Activated T-cell treated with anti-CD3 and anti-CD28 coated beads, Interleukin-2, amount 50 U/mL, for 4 hours (primary cell): ENCODE data around the gene ZDHHC1. TPM values are rescaled to one million over a fixed set of nuclear protein-coding genes. Genes with fewer than 3 reads are reported as not detected.
A peak's percentile ranks its signal among the peaks of the same experiment; 100 is the strongest.

Experiments used
- ATAC-seq, 2 donors: fragments of 200-7000 bp; cut with Tn5 transposase; one replicate each; pipeline ENCODE4 v1.10.0; 2021
- DNase-seq: peaks from one replicate; pipeline ENCODE4 v3.0.0-alpha.2; 2020
- H3K27me3 Mint-ChIP-seq: one replicate; pipeline ENCODE4 v1.8.0; 2021; ENCODE audit warnings: low read depth, mixed read lengths
- H3K36me3 Mint-ChIP-seq: one replicate; pipeline ENCODE4 v1.8.0; 2022; ENCODE audit warnings: mixed read lengths; ENCODE audit not compliant: insufficient read depth
- H3K4me1 Mint-ChIP-seq: one replicate; pipeline ENCODE4 v1.8.0; 2021; ENCODE audit warnings: low read depth, mixed read lengths
- H3K4me3 Mint-ChIP-seq: one replicate; pipeline ENCODE4 v1.8.0; 2021; ENCODE audit warnings: mild to moderate bottlenecking, moderate library complexity, mixed read lengths
- H3K9me3 Mint-ChIP-seq: one replicate; pipeline ENCODE4 v1.8.0; 2021; ENCODE audit warnings: mixed read lengths
- total RNA-seq, 3 donors: library from RNA; stranded (reverse); gene quantifications; one replicate each; pipeline ENCODE4 v1.2.1, GENCODE V29; 2021

ZDHHC1 gene
- total RNA-seq, 3 donors from 2014 or later = 0.61 to 0.99 (median 0.79) TPM

DNA sequence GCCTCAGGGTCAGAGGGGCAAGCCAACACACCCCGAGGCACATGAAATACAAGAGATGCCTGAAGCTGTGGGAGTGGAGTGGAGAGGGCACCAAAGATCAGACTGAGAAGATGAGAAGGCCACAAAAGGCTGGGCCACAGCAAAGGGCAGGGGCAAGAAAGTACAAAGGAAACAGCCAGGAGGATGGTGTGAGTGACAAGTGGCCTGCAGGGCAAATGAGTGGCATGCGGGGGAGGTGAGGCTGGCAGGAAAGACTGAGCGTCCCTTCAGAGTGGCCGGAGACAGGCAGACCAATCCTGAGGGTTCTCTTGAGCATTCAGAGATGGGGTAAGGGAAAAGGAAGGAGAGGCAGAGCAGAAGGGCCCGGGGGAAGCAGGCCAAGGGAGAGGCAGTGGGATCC is 37.8 kb upstream of the ZDHHC1 start:
- H3K4me1 Mint-ChIP-seq = peaks cover 14% of the 10 kb centered on the region
- peaks cover 17% of the 10 kb centered on the region for H3K36me3 Mint-ChIP-seq
- DNase-seq (no peak), ATAC-seq (no peak)
- H3K9me3 Mint-ChIP-seq = no peaks in the 10 kb centered on the region
- H3K27me3 Mint-ChIP-seq = no peaks in the 10 kb centered on the region
- no peak overlapping the region for H3K4me3 Mint-ChIP-seq

DNA sequence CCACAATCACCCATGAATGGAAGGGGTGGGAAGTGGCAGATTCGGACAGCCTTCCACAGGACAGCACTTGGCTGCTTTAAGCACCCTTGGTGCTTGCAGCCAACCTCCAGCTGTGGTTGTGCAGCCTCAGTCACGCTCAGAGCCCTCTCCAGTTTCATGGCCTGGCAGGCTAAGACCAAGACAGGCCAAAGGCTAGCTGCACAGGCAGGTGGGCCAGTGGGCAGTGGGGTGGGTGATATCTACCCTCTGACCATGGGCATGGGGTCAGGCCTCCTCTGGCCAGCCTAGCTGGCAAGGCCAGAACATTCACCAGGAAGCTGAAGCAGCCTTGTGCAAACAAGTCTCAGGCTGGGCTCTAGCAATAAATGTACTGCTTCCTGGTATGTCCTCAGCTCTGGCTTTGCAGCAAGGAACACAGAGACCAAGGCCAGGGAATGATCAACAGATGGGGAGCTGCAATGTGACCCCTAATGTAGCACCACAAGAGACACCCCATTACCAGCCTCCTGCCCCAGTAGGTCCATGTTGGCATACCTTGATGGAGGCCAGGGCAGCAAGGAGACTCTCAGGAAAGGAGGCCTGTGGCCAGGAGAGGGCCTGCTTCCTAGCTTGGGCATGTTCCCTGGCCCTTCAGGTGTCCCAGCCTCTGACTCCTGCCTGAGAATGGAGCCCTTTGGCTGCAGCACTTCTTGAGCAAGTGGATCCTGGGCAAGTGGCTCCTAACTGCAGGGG is 35.6 kb upstream of the ZDHHC1 start:
- Mint-ChIP-seq H3K4me3 (no peak overlapping the region), H3K4me1 (peaks cover 13% of the 10 kb centered on the region), H3K27me3 (no peaks in the 10 kb centered on the region), H3K9me3 (no peaks in the 10 kb centered on the region), H3K36me3 (peaks cover 17% of the 10 kb centered on the region)
- DNase-seq = no peak
- no peak for ATAC-seq

DNA sequence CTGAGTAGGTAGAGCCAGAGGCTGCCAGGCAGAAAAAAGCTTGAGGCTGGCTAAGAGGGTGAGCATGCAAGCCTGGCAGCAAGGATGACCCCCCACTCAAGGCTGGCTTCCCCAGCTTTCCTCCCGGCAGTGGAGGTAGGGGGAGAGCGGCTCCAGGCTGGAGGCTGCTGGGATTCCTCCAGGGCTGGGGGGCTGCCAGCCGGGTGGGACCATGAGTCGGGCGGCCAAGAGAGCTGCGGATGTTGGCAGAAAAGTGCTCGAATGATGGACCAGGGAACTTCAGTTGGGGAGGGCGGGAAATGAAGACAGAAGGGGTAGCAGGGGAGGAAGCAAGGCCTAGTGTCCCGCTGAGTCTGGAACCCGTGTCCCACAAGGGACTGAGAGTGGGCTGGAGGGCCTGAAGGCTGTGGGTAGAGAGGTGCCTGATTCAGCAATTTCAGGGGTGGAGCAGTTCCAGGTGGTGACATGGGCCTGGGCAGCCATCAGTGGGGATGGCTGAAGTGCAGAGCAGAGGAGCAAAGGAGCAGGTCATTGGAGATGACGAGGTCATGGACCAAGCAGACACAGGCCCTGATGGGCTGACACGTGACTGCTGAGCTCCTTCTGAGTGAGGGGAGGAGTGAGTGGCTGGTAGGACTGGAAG is 34.9 kb upstream of the ZDHHC1 start:
- H3K36me3 Mint-ChIP-seq = peaks cover 17% of the 10 kb centered on the region
- no peak overlapping the region for H3K4me3 Mint-ChIP-seq
- H3K27me3 Mint-ChIP-seq = no peaks in the 10 kb centered on the region
- H3K9me3 Mint-ChIP-seq = no peaks in the 10 kb centered on the region
- peaks cover 8% of the 10 kb centered on the region for H3K4me1 Mint-ChIP-seq
- DNase-seq = no peak
- no peak for ATAC-seq

DNA sequence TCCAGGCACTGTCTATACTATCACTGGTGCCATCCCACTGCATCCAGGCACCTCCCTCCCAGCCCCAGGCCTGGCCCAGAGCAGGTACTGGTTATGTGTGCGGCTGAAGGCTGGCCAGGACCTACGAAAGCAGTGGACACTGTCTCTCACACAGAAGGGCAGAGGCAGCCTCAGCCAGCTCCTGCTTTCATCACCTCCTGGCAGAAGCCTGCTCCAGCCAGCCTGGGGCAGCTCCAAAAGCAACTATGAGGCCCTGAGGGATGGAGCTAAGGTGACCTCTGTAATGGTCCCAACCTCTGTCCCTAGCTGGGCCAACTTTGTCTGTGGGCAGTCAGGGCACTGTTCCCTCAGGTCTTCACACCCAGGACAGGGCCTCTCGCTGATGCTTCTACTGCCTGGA is 33.5 kb upstream of the ZDHHC1 start:
- ATAC-seq (no peak), DNase-seq (no peak)
- Mint-ChIP-seq H3K27me3 (no peaks in the 10 kb centered on the region), H3K36me3 (peaks cover 17% of the 10 kb centered on the region), H3K9me3 (no peaks in the 10 kb centered on the region), H3K4me3 (no peak overlapping the region), H3K4me1 (peaks cover 3% of the 10 kb centered on the region)

DNA sequence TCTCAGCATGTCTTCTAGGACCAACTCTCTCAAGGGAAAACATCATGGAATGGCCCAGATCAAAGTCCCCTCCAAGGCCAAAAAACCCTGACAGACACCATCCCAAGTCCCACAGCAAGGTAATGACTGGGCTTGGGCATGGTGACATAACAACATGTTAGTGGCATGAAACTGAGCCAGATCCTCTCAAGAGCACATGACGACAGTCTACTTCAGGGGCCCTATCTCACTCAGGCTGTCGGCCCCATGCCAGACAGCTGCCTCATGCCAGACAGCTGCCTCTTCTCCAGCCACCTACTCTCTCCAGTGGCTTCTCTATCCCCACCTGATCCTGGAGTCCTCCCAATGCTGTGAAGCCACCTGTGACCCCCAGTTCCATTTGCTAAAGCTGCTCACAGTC is 33.1 kb upstream of the ZDHHC1 start:
- peaks cover 3% of the 10 kb centered on the region for H3K4me1 Mint-ChIP-seq
- no peak for ATAC-seq
- H3K36me3 Mint-ChIP-seq = peaks cover 17% of the 10 kb centered on the region
- no peak overlapping the region for H3K4me3 Mint-ChIP-seq
- H3K27me3 Mint-ChIP-seq = no peaks in the 10 kb centered on the region
- no peak for DNase-seq
- H3K9me3 Mint-ChIP-seq = no peaks in the 10 kb centered on the region

DNA sequence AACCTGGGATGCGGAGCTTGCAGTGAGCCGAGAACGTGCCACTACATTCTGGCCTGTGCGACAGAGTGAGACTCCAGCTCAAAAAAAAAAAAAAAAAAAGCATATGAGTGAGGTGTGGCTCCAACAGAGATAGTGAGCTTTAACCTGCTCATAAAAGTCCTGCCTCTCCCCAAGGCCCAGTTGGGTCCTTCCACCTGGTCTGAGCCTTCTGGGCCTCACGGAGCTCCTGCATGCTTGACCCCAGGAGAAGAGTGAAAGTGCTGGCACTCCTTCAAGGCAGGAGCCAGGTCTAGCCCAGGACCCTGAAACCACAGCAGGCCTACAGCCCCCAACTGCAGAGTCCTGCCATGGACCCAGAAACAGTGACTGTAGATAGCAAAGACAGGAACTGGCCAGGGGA is 32.3 kb upstream of the ZDHHC1 start:
- H3K36me3 Mint-ChIP-seq = peaks cover 17% of the 10 kb centered on the region

DNA sequence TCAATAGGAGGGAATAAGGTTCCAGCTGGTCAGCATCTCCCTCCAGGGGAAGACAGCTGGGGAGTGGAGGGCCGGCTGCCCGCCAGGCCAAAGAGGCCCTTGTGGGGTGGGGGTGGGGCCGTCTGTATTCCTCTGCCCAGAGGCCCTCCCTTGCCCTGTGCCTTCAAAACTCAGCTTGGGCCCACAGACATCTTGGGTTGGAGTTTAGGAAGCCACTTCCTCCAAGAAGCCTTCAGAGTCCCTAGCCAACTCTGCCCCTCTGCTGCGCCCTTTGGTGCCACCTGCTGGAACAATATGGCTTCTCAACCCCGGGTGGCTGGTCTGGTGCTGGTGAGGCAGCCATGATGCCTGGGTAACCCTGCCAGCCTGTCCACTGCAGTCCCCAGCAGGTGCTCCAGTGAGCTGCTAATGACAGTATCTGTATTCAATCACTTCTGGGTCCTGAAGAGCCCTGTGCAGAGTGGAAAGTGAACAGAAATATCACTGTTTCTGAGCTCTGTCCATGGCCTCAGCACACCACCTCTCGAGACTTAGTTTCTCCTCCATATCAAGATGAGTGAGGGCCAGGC is 31.3 kb upstream of the ZDHHC1 start:
- Mint-ChIP-seq H3K9me3 (no peaks in the 10 kb centered on the region), H3K27me3 (no peaks in the 10 kb centered on the region), H3K36me3 (peaks cover 12% of the 10 kb centered on the region), H3K4me3 (no peak overlapping the region), H3K4me1 (no peaks in the 10 kb centered on the region)
- DNase-seq (peak; percentile 46), ATAC-seq (peak; percentile 89 to 94)

More for the DNA sequence above, 32.3 kb upstream of the ZDHHC1 start:
- no peaks in the 10 kb centered on the region for H3K9me3 Mint-ChIP-seq
- H3K4me3 Mint-ChIP-seq = no peak overlapping the region
- no peak for ATAC-seq
- no peak for DNase-seq
- H3K27me3 Mint-ChIP-seq = no peaks in the 10 kb centered on the region
- no peaks in the 10 kb centered on the region for H3K4me1 Mint-ChIP-seq

DNA sequence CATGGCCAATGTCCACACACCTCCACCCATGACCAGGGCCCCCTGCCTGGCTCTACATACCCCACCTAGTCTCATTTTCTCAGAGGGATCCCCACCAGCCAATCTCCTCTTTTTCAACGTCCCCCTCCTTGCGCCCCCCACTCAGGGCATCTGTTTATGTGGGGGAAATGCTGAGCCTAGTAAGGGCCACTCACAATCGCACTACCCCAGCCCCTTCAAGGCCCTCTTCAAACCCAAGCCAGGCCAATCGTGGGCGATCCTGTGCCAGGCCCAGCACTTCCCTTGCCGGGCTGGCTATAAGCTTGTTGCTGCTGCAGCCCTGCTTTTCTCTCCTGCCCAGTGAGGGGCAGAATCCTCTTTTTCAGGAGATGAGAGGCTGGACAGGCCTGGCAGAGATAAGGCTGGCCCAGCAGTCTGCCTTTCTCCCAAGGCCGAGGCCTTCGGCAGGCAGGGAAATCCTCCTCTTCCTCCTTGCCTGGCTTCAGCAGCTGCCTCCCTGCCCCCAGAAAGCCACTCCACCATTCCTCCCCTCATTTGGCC is 30.8 kb upstream of the ZDHHC1 start:
- DNase-seq = no peak
- H3K4me1 Mint-ChIP-seq = no peaks in the 10 kb centered on the region
- ATAC-seq = no peak
- H3K4me3 Mint-ChIP-seq = no peak overlapping the region
- H3K36me3 Mint-ChIP-seq = peaks cover 12% of the 10 kb centered on the region
- no peaks in the 10 kb centered on the region for H3K27me3 Mint-ChIP-seq
- no peaks in the 10 kb centered on the region for H3K9me3 Mint-ChIP-seq

DNA sequence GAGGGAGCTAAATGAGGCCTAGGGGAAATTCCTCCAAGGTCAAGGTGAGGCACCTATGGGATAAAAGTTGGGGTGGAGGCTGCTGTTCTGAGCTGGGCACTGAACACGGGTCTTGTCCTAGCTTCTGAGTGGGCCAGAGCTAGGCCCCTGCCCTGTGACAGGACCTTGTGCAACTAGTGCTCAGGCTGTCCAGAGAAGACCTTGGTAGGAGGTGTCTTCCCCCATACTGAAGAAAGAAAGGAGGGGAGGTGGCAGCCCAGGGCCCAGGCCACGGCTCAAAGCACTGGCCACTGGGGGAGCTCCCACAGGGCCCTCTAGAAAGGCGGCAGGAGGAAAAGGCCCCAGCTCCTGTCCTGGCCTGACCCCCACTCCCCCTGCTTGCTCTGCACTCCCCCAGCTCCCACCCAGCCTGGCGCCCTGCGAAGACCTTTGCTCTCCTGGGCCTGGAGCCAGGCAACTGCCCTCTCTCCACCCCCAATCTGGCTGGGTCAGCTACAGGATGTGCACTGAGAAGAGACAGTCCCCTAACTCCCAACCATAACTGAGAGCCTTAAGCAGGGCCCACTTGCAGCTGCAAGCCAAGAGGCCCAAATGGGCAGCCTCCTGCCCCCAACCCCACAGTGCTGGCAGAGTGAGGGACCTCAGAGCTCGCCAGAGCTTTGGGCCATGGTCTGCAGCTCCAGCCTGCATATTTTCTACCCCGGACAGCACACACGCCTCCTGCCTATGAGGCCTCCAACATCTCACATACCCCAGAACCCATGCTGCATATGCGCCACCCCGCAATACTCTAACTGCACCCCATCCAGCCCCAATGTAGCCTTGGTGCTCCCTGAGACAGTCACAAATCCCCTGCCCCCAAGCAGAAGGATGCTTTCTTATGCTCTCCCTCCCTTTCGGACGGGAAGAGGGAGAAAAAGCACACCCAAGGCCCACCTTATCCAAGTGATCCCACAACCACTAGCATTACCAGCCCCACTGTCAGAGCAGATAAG is 29.9 kb upstream of the ZDHHC1 start:
- H3K9me3 Mint-ChIP-seq = no peaks in the 10 kb centered on the region
- no peak for DNase-seq
- H3K4me1 Mint-ChIP-seq = no peaks in the 10 kb centered on the region
- ATAC-seq = no peak
- H3K36me3 Mint-ChIP-seq = peaks cover 10% of the 10 kb centered on the region
- H3K27me3 Mint-ChIP-seq = no peaks in the 10 kb centered on the region
- no peak overlapping the region for H3K4me3 Mint-ChIP-seq

DNA sequence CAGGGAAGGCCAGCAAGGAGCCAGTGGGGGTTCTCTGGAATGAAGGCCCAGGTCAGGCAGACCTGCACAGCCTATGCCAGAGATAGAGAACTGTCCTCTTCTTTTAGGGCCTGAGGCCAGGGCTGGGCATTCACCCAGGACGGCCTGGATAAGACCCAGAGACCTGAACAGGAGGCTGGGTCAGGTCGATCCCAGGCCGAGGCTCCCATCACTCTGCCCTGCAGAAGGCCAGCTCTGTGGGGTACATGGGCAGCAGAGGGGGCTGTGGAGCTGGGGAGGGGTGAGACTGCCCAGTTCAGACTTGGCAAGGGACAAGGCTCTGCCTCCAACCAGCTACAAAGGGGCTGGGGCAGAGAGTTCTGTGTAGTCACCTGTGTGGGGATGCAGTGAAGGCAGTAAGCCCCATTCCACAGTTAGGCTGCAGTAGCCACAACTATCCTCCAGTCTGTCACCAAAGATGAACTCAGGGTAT is 29.2 kb upstream of the ZDHHC1 start:
- Mint-ChIP-seq H3K27me3 (no peaks in the 10 kb centered on the region), H3K9me3 (no peaks in the 10 kb centered on the region), H3K36me3 (peaks cover 5% of the 10 kb centered on the region), H3K4me3 (no peak overlapping the region), H3K4me1 (no peaks in the 10 kb centered on the region)
- DNase-seq (no peak), ATAC-seq (no peak)

DNA sequence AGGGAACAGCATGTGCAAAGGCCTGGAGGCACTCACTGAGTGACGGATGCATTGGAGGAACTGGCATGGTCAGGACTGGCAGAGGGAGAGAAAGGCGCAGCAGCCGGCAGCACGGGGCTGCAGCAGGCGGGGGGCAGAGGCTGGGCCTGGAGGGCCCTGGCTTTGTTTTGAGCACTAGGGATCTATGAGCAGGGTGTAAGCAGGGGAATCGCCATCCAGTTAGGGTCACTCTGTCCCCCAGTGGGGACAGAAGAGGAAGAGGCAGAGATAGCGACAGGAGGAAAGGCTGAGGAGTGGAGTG is 28.8 kb upstream of the ZDHHC1 start:
- no peaks in the 10 kb centered on the region for H3K4me1 Mint-ChIP-seq
- H3K36me3 Mint-ChIP-seq = peaks cover 4% of the 10 kb centered on the region
- H3K9me3 Mint-ChIP-seq = no peaks in the 10 kb centered on the region
- H3K27me3 Mint-ChIP-seq = no peaks in the 10 kb centered on the region
- ATAC-seq (no peak), DNase-seq (no peak)
- no peak overlapping the region for H3K4me3 Mint-ChIP-seq

DNA sequence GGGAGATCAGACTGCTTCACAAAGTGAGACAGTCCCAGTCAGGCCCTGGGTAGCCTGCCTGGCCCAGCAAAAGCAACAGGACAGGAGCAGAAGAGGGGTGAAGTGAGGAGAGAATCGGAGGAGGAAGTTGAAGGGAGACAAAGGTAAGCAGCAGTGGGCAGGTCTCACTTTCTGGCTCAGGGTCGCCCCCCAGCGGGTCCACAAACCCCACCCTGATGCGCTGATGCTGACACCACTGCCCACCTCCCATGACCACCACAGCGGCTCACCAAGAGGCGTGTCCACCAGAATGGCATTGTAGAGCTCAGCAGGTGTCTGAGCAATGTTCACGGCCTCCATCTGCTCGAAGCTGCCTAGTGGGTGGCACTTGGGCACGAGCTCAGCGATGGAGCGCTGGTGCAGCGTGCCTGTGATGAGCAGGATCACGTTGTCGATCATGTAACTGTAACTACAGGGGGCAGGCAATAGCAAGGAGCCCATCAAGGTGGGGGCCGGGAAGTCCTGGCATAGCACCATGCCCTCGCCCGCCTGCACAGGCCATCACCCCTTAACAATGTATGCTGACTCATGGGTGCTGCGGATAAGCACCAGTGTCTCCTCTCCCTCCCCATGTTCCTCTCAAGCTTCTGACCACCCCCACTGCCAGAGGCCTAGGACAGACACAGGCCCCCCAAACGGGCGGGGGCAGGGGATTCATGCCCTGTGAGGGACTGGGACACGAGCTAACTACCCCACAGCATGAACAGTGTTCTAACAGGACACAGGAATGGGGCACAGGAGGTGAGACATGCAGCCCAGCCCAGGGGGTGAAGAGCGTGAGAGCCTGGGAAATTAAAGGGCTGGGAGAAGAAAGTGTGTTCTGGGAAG is 28.2 kb upstream of the ZDHHC1 start:
- H3K4me3 Mint-ChIP-seq = no peak overlapping the region
- ATAC-seq (no peak), DNase-seq (no peak)
- H3K9me3 Mint-ChIP-seq = no peaks in the 10 kb centered on the region
- no peaks in the 10 kb centered on the region for H3K4me1 Mint-ChIP-seq
- H3K36me3 Mint-ChIP-seq = peaks cover 4% of the 10 kb centered on the region
- no peaks in the 10 kb centered on the region for H3K27me3 Mint-ChIP-seq

DNA sequence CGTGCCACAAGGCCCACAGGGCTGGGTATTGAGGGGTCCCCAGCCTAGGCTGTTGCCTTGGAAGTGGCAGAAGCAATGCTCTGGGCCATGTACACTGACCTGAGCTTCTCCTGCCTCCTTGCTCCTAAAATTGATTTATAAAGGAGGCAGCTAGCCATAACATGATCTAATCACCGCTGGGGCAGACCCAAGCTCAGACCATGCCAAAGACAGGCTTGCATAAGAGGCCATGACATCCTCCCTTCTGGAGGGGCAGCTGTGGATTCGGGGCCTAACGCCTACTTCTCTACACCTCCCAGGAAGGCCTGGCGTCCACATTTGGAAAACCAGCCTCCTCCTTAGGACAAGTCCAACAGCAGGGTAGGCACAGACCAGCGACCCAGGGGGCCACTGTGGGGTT is 27.0 kb upstream of the ZDHHC1 start:
- Mint-ChIP-seq H3K36me3 (peaks cover 9% of the 10 kb centered on the region), H3K4me1 (no peaks in the 10 kb centered on the region), H3K9me3 (no peaks in the 10 kb centered on the region), H3K27me3 (no peaks in the 10 kb centered on the region), H3K4me3 (no peak overlapping the region)
- ATAC-seq (no peak), DNase-seq (no peak)
